Stimulated activated CD4-positive, alpha-beta T cell treated with anti-CD3 and anti-CD28 coated beads, Interleukin-2, amount 100 ng/mL, for 24 hours (primary cell): ENCODE results near the gene LRP2BP.
"Not testable (repeated sequence)": the region's sequence is repeated elsewhere in the genome, so short reads cannot be mapped to it uniquely, and the experiment has no call there.

Experiments used
- DNase-seq, 2 donors: peaks; one replicate each; pipeline ENCODE4 v3.0.0-alpha.2; 2020

The LRP2BP gene

GRCh38 chr4:185318679-185319078 lies 77.0 kb downstream of the LRP2BP start:
- DNase-seq, result no peak

GRCh38 chr4:185317880-185318279 lies 77.8 kb downstream of the LRP2BP start:
- DNase-seq, result no peak

- not testable (repeated sequence) for DNase-seq
These were observed 78.3 kb downstream of the LRP2BP start for GRCh38 chr4:185317462-185317861.
